GM19463 (cell line): ENCODE data around the gene AP1S3.

Experiments
- ATAC-seq: cut with Tn5 transposase; IDR thresholded peaks from one replicate; pipeline ENCODE4 v1.9.1; 2021; ENCODE audit warnings: mild to moderate bottlenecking, moderate library complexity; ENCODE audit not compliant: unreplicated experiment

Gene AP1S3

GRCh38 chr2:223727562-223727961 lies 109.8 kb downstream of the AP1S3 start:
- peak; percentile 74 for ATAC-seq

DNA sequence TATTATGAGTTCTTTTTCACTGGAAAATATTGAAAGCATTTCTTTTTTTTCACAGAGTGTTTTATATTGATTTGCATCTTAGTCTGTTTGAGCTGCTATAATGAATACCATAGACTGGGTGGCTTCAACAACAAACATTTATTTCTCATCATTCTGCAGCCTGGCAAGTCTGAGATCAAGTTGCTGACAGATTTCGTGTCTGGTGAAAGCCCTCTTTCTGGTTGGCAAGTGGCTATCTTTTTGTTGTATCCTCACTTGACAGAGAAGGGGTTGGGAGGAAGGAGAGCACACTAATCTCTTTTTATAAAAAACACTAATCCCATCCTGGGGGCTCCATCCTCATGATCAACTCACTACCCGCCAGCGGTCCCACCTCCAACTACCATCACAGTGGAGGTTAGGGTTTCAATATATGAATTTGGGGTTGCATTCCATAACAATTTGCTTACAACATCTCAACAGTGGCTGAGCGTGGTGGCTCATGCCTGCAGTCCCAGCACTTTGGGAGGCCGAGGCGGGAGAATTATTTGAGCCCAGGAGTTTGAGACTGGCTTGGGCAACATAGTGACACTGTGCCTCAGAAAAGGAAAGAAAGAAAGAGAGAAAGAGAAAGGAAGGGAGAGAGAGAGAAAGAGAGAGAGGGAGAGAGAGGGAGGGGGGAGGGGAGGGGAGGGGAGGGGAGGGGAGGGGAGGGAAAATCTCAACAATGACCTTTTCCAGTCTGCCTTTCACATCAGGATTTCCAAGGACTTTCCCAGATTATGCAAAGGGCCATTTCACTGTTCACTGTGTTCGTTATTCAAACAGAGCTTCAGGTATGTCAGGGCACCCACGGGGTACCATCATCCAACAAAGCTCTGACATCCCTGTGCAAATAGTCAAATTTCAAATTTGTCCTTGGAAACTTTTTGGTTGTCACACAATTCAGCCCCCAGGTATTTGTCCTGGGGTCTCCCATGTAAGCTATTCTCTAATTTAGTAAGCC lies 111.1 kb downstream of the AP1S3 start:
- no peak for ATAC-seq

- no peak for ATAC-seq
Measured at GRCh38 chr2:223725494-223725893, 111.9 kb downstream of the AP1S3 start.

DNA sequence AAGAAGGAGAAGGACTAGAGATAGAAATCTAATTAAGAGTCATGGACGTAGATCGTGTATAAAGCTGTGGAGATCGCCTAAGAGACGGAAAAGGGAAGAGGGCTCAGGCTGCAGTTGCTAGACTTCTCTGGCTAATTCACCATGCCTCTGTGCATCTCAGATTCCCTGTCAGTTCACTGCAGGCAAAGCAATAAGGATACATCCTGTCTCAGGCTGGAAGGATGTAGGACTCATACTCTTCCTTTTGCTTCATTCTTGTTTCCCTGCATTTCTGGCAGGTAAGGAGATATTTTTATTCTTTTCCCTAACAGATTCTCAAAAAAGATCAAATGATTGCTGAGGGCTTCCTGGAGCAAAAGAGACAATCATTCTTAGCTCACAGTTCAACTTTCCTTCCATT lies 112.5 kb downstream of the AP1S3 start:
- ATAC-seq, result no peak

DNA sequence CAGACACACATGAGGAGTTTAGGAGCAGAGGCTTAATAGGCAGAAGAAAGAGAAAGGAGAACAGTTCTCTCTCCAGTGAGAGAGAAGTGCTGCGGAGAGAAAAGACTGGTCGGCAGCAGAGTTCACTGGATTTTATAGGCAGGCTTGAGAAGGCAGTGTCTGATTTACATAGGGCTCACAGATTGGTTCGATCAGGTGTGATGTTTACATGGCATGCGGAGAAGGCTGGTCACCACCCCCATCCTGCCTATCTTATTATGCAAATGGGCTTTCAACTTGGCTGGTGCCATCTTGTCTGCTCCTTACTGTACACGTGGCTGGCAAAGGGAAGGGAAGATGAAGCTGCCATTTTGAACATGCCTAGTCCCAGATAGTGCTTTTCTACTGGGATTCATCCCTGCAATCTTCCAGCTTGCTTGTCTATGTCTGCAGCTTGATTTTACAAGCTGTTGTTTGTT lies 113.4 kb downstream of the AP1S3 start:
- no peak for ATAC-seq

- ATAC-seq, result no peak
Measured at GRCh38 chr2:223722226-223722625, 115.2 kb downstream of the AP1S3 start.

GRCh38 chr2:223721746-223722145 lies 115.6 kb downstream of the AP1S3 start:
- ATAC-seq, result no peak

DNA sequence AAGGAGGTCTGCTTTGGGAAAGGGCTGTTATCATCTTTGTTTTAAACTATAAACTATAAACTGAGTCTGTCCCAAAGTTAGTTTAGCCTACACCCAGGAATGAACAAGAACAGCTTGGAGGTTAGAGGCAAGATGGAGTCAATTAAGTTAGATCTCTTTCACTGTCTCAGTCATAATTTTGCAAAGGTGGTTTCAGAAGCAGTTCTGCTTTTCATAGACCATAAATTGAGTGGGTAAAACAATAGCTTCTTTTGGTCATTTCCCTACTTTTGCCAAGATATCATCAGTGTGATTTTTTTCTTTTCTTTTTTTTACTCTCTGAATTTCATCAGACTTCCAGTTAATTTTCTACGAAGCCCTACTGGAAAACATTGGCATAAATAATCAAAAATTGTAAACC lies 117.0 kb downstream of the AP1S3 start:
- ATAC-seq, result no peak

GRCh38 chr2:223712642-223713041 lies 124.7 kb downstream of the AP1S3 start:
- no peak for ATAC-seq

DNA sequence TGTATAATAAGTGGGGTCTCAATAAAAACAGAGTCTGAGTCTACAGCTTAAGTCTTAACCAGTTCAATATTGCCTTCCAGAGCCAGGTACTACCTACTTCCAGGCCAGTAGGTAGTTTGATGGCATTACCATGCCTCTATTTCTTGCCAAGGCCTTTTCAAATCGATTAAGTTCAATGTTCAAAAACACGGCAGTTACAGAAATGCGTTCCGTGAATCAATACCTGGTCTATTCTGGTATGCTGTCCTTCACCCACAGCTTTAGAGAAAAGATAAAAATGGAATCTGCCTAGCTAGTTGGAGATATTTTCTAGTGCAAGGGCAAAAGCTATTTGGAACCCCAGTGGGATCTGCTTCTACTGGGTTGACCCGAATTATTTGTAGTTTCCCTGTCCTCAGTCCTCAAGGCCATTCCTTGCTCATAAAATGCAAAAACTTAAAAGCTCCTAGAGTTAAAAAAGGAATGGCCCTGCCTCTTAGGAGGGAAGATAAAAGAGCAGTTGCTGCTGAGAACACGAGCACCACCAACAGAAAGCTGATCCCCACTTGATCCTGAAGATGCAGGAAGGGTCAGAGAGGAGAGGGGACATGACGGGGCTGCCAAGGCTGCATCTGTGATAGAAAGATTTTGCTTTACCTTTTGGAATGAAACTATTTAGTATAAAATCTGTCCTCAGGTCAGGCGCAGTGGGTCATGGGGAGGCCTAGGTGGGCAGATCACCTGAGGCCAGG lies 125.6 kb downstream of the AP1S3 start:
- ATAC-seq, result no peak
